CD8-positive, alpha-beta memory T cell (primary cell): ENCODE data around the gene ARG1. TPM values are rescaled to one million over a fixed set of nuclear protein-coding genes. Genes with fewer than 3 reads are reported as not detected.
"Not testable (repeated sequence)": the region's sequence is repeated elsewhere in the genome, so short reads cannot be mapped to it uniquely, and the experiment has no call there.

Experiments used
- CTCF ChIA-PET: fragments of 350-600 bp; sonication (Branson Sonifier 250); formaldehyde crosslinking; loops from one replicate; lab custom pipeline; 2021; ENCODE audit warnings: antibody characterized with exemption; lab: Charles Lee
- POLR2A ChIA-PET: fragments of 350-600 bp; sonication (Branson Sonifier 250); formaldehyde crosslinking; loops from one replicate; lab custom pipeline; 2021; ENCODE audit warnings: antibody characterized with exemption; lab: Charles Lee
- DNase-seq, 5 donors: peaks; one replicate each; pipeline versions ENCODE4 v3.0.0 to v3.0.0-alpha.2; 2020 to 2022; ENCODE audit warnings: mixed read lengths in 1 of 5
- H3K27ac ChIP-seq: one replicate; pipeline ENCODE4 v1.7.0; 2013; ENCODE audit warnings: low read depth, mild to moderate bottlenecking, low read length, moderate library complexity
- H3K27me3 ChIP-seq: 2 replicates; pipeline ENCODE4 v1.7.0; 2013; ENCODE audit warnings: low read length, mild to moderate bottlenecking; ENCODE audit not compliant: insufficient read depth, poor library complexity, severe bottlenecking
- H3K36me3 ChIP-seq: 2 replicates; pipeline ENCODE4 v1.7.0; 2013; ENCODE audit warnings: mild to moderate bottlenecking, low read length, moderate library complexity; ENCODE audit not compliant: insufficient read depth
- H3K4me1 ChIP-seq: 2 replicates; pipeline ENCODE4 v1.7.0; 2013; ENCODE audit warnings: mild to moderate bottlenecking, low read length, moderate library complexity; ENCODE audit not compliant: insufficient read depth
- H3K4me3 ChIP-seq: 2 replicates; pipeline ENCODE4 v1.7.0; 2013; ENCODE audit warnings: mild to moderate bottlenecking, low read length
- H3K9me3 ChIP-seq: 2 replicates; pipeline ENCODE4 v1.7.0; 2013; ENCODE audit warnings: mild to moderate bottlenecking, low read length
- H3K27ac Mint-ChIP-seq, 8 donors: one replicate each; pipeline ENCODE4 v1.8.0; 2020 to 2021; ENCODE audit warnings: mixed read lengths in 8 of 8, mild to moderate bottlenecking in 6 of 8, inconsistent platforms in 3 of 8, moderate library complexity in 3 of 8
- H3K27me3 Mint-ChIP-seq, 2 donors: one replicate each; pipeline ENCODE4 v1.8.0; 2020 to 2021; ENCODE audit warnings: mixed read lengths in 2 of 2, mild to moderate bottlenecking in 1 of 2, moderate library complexity in 1 of 2
- H3K36me3 Mint-ChIP-seq, 3 donors: one replicate each; pipeline ENCODE4 v1.8.0; 2020 to 2021; ENCODE audit warnings: mixed read lengths in 3 of 3, inconsistent platforms in 1 of 3, mild to moderate bottlenecking in 1 of 3
- H3K4me1 Mint-ChIP-seq, 3 donors: one replicate each; pipeline ENCODE4 v1.8.0; 2020 to 2021; ENCODE audit warnings: mixed read lengths in 3 of 3, inconsistent platforms in 1 of 3, mild to moderate bottlenecking in 1 of 3
- H3K4me3 Mint-ChIP-seq, 7 donors: one replicate each; pipeline ENCODE4 v1.8.0; 2020 to 2021; ENCODE audit warnings: mixed read lengths in 7 of 7, mild to moderate bottlenecking in 6 of 7, moderate library complexity in 4 of 7, inconsistent platforms in 2 of 7
- H3K9me3 Mint-ChIP-seq, 5 donors: one replicate each; pipeline ENCODE4 v1.8.0; 2020 to 2022; ENCODE audit warnings: mixed read lengths in 5 of 5, mild to moderate bottlenecking in 3 of 5, moderate library complexity in 2 of 5, inconsistent platforms in 1 of 5
- polyA plus RNA-seq: library from polyadenylated mRNA; unstranded; fragments of 300-500 nt; fragmentation: Illumina TruSeq; gene quantifications from one replicate; pipeline ENCODE4 v1.2.3, GENCODE V29; 2021
- total RNA-seq, 2 experiments: library from RNA; stranded (reverse); gene quantifications; one replicate each; pipeline ENCODE4 v1.2.3, GENCODE V29; 2021

ARG1 gene
- total RNA-seq (not detected), polyA plus RNA-seq (not detected)

- no peak within 1 kb of the TSS for H3K27ac ChIP-seq
- Mint-ChIP-seq H3K4me3 (no peak within 1 kb of the TSS), H3K27ac (peak within 1 kb of the TSS in 2 of 8 donors; percentile 26 to 55), H3K9me3 (no peaks in the 10 kb centered on the region), H3K27me3 (peaks cover 0 to 2% of the 10 kb centered on the region in 2 donors), H3K4me1 (peaks cover 0 to 4% (median 0%) of the 10 kb centered on the region in 3 donors), H3K36me3 (peaks cover 9 to 47% (median 32%) of the 10 kb centered on the region in 3 donors)
- no peaks in the 10 kb centered on the region for H3K36me3 ChIP-seq
- POLR2A ChIA-PET: no interaction called here
- no peaks in the 10 kb centered on the region for H3K27me3 ChIP-seq
- CTCF ChIA-PET: no interaction called here
- no peaks in the 10 kb centered on the region for H3K4me1 ChIP-seq
- no peak for DNase-seq
- no peak within 1 kb of the TSS for H3K4me3 ChIP-seq
- H3K9me3 ChIP-seq: no peaks in the 10 kb centered on the region
Measured at GRCh38 chr6:131572686-131573415, at the start of gene ARG1. Gene ARG1, plus strand, starts transcription at chr6:131573226. Its CDS starts 57 bp downstream, at chr6:131573283.

GRCh38 chr6:131523988-131524673 lies 48.9 kb upstream of the ARG1 start:
- Mint-ChIP-seq H3K27me3 (peaks cover 0 to 4% of the 10 kb centered on the region in 2 donors), H3K4me1 (peaks cover 12 to 25% (median 18%) of the 10 kb centered on the region in 3 donors), H3K4me3 (peak overlapping the region; percentile 18 to 72 (median 51)), H3K27ac (peak overlapping the region in 7 of 8 donors; percentile 22 to 89 (median 64)), H3K36me3 (peaks cover 0 to 7% (median 4%) of the 10 kb centered on the region in 3 donors), H3K9me3 (peaks cover 0 to 2% (median 0%) of the 10 kb centered on the region in 5 donors)
- peaks cover 12% of the 10 kb centered on the region for H3K4me1 ChIP-seq
- H3K27ac ChIP-seq: no peak overlapping the region
- POLR2A ChIA-PET: no interaction called here
- no peaks in the 10 kb centered on the region for H3K9me3 ChIP-seq
- CTCF ChIA-PET: interaction anchor here (0.7 to 1.0 kb wide), 3 partner anchors 10 to 341 kb away, joined by 3 to 4 read pairs (median 3); no protein-coding TSS in a partner anchor
- no peak for DNase-seq
- H3K4me3 ChIP-seq: no peak overlapping the region
- H3K36me3 ChIP-seq: no peaks in the 10 kb centered on the region
- H3K27me3 ChIP-seq: no peaks in the 10 kb centered on the region

GRCh38 chr6:131524695-131525336 lies 48.2 kb upstream of the ARG1 start:
- Mint-ChIP-seq H3K4me3 (peak overlapping the region; percentile 18 to 72 (median 51)), H3K27me3 (no peaks in the 10 kb centered on the region), H3K36me3 (peaks cover 0 to 7% (median 4%) of the 10 kb centered on the region in 3 donors), H3K27ac (peak overlapping the region in 7 of 8 donors; percentile 22 to 89 (median 64)), H3K9me3 (no peaks in the 10 kb centered on the region), H3K4me1 (peaks cover 12 to 20% (median 17%) of the 10 kb centered on the region in 3 donors)
- H3K4me3 ChIP-seq: no peak overlapping the region
- ChIA-PET POLR2A (no interaction called here), CTCF (interaction anchor here (0.9 to 1.1 kb wide), 3 partner anchors 9 to 325 kb away, joined by 3 to 4 read pairs (median 4); no protein-coding TSS in a partner anchor)
- H3K27me3 ChIP-seq: no peaks in the 10 kb centered on the region
- no peaks in the 10 kb centered on the region for H3K9me3 ChIP-seq
- H3K27ac ChIP-seq: no peak overlapping the region
- no peaks in the 10 kb centered on the region for H3K36me3 ChIP-seq
- H3K4me1 ChIP-seq: peaks cover 6% of the 10 kb centered on the region
- peak in 4 of 5 donors; percentile 32 to 74 (median 48) for DNase-seq

DNA sequence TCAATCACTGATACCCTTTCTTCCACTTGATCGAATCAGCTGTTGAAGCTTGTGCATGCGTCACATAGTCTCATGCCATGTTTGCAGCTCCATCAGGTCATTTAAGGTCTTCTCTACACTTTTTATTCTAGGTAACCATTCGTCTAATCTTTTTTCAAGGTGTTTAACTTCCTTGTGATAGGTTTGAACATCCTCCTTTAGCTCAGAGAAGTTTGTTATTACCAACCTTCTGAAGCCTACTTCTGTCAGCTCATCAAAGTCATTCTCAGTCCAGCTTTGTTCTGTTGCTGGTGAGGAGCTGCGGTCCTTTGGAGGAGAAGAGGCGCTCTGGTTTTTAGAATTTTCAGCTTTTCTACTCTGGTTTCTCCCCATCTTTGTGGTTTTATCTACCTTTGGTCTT lies 42.1 kb upstream of the ARG1 start:
- H3K27me3 ChIP-seq, H3K36me3 ChIP-seq, H3K4me3 ChIP-seq, H3K36me3 Mint-ChIP-seq, H3K27ac ChIP-seq, POLR2A ChIA-PET, H3K9me3 Mint-ChIP-seq, H3K4me3 Mint-ChIP-seq, H3K27me3 Mint-ChIP-seq, H3K9me3 ChIP-seq: not testable (repeated sequence)
- H3K4me1 ChIP-seq: peaks cover 23% of the 10 kb centered on the region
- CTCF ChIA-PET: interaction anchor here (1.0 to 9.1 kb wide), 2 partner anchors 11 to 350 kb away, joined by 3 to 88 read pairs; no protein-coding TSS in a partner anchor
- H3K27ac Mint-ChIP-seq: peak overlapping the region in 2 of 8 donors; percentile 47 to 69
- peaks cover 34 to 38% (median 37%) of the 10 kb centered on the region in 3 donors for H3K4me1 Mint-ChIP-seq
- peak in 1 of 5 donors; percentile 55 for DNase-seq

DNA sequence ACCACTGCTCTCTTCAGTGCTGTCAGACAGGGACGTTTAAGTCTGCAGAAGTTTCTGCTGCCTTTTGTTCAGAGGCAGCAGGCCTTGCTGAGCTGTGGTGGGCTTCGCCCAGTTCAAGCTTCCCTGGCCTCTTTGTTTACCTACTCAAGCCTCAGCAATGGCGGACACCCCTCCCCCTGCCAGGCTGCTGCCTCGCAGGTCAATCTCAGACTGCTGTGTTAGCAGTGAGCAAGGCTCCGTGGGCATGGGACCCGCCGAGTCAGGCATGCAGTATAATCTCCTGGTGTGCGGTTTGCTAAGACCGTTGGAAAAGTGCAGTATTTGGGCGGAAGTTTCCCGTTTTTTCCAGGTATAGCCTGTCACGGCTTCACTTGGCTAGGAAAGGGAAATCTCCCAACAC lies 41.3 kb upstream of the ARG1 start:
- H3K9me3 Mint-ChIP-seq, H3K27ac ChIP-seq, POLR2A ChIA-PET, H3K27ac Mint-ChIP-seq, H3K36me3 ChIP-seq, H3K36me3 Mint-ChIP-seq, H3K4me3 Mint-ChIP-seq, H3K9me3 ChIP-seq, H3K4me3 ChIP-seq, DNase-seq, H3K27me3 ChIP-seq, H3K27me3 Mint-ChIP-seq: not testable (repeated sequence)
- peaks cover 34 to 38% (median 37%) of the 10 kb centered on the region in 3 donors for H3K4me1 Mint-ChIP-seq
- CTCF ChIA-PET: interaction anchor here (9.1 kb wide), 1 partner anchor 351 kb away, joined by 88 read pairs; no protein-coding TSS in a partner anchor
- H3K4me1 ChIP-seq: peaks cover 23% of the 10 kb centered on the region

- Mint-ChIP-seq H3K4me1 (peaks cover 34 to 38% (median 37%) of the 10 kb centered on the region in 3 donors), H3K27me3 (peaks cover 5 to 7% of the 10 kb centered on the region in 2 donors), H3K27ac (peak overlapping the region in 2 of 8 donors; percentile 40 to 89), H3K36me3 (peaks cover 0 to 4% (median 1%) of the 10 kb centered on the region in 3 donors), H3K9me3 (no peaks in the 10 kb centered on the region), H3K4me3 (peak overlapping the region in 1 of 7 donors; percentile 10)
- H3K27ac ChIP-seq: no peak overlapping the region
- CTCF ChIA-PET: interaction anchor here (1.0 to 9.1 kb wide), 9 partner anchors 11 to 648 kb away, joined by 3 to 88 read pairs (median 9); partner anchors contain the start of gene MED23
- no peak for DNase-seq
- H3K36me3 ChIP-seq: no peaks in the 10 kb centered on the region
- H3K4me3 ChIP-seq: no peak overlapping the region
- peaks cover 23% of the 10 kb centered on the region for H3K4me1 ChIP-seq
- POLR2A ChIA-PET: interaction anchor here (2.2 kb wide), 1 partner anchor 349 kb away, joined by 5 read pairs; no protein-coding TSS in a partner anchor
- no peaks in the 10 kb centered on the region for H3K27me3 ChIP-seq
- no peaks in the 10 kb centered on the region for H3K9me3 ChIP-seq
Measured at GRCh38 chr6:131532580-131533039, 40.4 kb upstream of the ARG1 start.

DNA sequence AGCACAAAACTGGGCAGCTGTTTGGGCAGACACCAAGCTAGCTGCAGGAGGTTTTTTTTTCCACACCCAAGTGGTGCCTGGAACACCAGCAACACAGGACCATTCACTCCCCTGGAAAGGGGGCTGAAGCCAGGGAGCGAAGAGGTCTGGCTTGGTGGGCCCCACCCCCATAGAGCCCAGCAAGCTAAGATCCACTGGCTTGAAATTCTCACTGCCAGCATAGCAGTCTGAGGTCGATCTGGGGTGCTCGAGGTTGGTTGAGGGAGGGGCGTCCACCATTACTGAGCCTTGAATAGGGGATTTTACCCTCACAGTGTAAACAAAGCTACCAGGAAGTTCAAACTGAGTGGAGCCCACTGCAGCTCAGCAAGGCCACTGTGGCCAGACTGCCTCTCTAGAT lies 34.4 kb upstream of the ARG1 start:
- H3K4me1 ChIP-seq, H3K36me3 ChIP-seq, DNase-seq, H3K27me3 ChIP-seq, H3K27ac Mint-ChIP-seq, H3K36me3 Mint-ChIP-seq, H3K9me3 Mint-ChIP-seq, POLR2A ChIA-PET, H3K9me3 ChIP-seq, H3K4me3 Mint-ChIP-seq, H3K4me3 ChIP-seq, H3K27ac ChIP-seq: not testable (repeated sequence)
- peaks cover 6 to 11% (median 6%) of the 10 kb centered on the region in 3 donors for H3K4me1 Mint-ChIP-seq
- peaks cover 7 to 21% of the 10 kb centered on the region in 2 donors for H3K27me3 Mint-ChIP-seq
- CTCF ChIA-PET: interaction anchor here (1.3 to 9.1 kb wide), 2 partner anchors 356 to 358 kb away, joined by 4 to 88 read pairs; no protein-coding TSS in a partner anchor
